Pancreas (tissue), 10 donors: ENCODE results near the gene SRMS. TPM values are rescaled to one million over a fixed set of nuclear protein-coding genes. Genes with fewer than 3 reads are reported as not detected.

Experiments used
- ATAC-seq, 4 donors: fragments of 200-7000 bp; cut with Tn5 transposase; one replicate each; pipeline versions ENCODE4 v1.8.0 to v1.9.1; 2020; ENCODE audit warnings: mild to moderate bottlenecking in 4 of 4, moderate library complexity in 4 of 4
- DNase-seq, 6 donors: peaks; one replicate each; pipeline ENCODE4 v3.0.0-alpha.2; 2020
- FAIRE-seq: peaks from 2 replicates; lab custom pipeline; 2012; peaks lifted over from hg19 to GRCh38; lab: Jason Lieb, UNC
- H3K27ac ChIP-seq, 4 donors: fragments of 200-600 bp; sonication (generic); 1 replicate in 3 of 4; 2 replicates in 1 of 4; pipeline versions ENCODE4 v1.5.0 to v1.8.0; 2020
- H3K27me3 ChIP-seq, 4 donors: fragments of 200-600 bp; one replicate each; pipeline ENCODE4 v1.8.0; 2021
- H3K36me3 ChIP-seq, 3 donors: fragments of 200-600 bp; sonication (generic) in 1 of 3; one replicate each; pipeline versions ENCODE4 v1.5.0 to v1.8.0; 2020 to 2021
- H3K4me1 ChIP-seq, 3 donors: fragments of 200-600 bp; one replicate each; pipeline ENCODE4 v1.8.0; 2021
- H3K4me3 ChIP-seq, 4 donors: fragments of 200-600 bp; sonication (generic) in 2 of 4; one replicate each; pipeline versions ENCODE4 v1.5.0 to v1.8.0; 2020 to 2021
- H3K9me3 ChIP-seq, 4 donors: fragments of 200-600 bp; one replicate each; pipeline ENCODE4 v1.8.0; 2021
- WGBS, 2 donors: extraction: QIAGEN DNeasy Blood & Tissue Kit; methylation state at CpG; one replicate each; pipeline ENCODE4 v1.1.7; 2013; 5-methylcytosine and 5-hydroxymethylcytosine counted together
- intact Hi-C, 3 donors: fragments of 100-400 bp; cut with DNase I; formaldehyde crosslinking; loops; one replicate each; pipeline versions ENCODE4 v1.11.1 to v1.14.2; 2022
- polyA plus RNA-seq, 2 donors: library from polyadenylated mRNA; stranded (reverse); fragments of 200-250 nt; gene quantifications; one replicate each; pipeline ENCODE4 v1.2.3, GENCODE V29; 2013
- total RNA-seq, 6 donors: library from RNA; stranded (reverse); fragmentation: NEBNext Ultra II Directional in 4 of 6; extraction: Animal tissue kit (Norgen Biotek cat#: 25700) in 4 of 6; gene quantifications; one replicate each; pipeline versions ENCODE4 v1.2.1 to v1.2.4, GENCODE V29; 2021 to 2023
- TF ChIP-seq, protein P1 (sequence below), 4 donors: fragments of 200-600 bp; sonication (generic) in 3 of 4; IDR thresholded peaks; one replicate each; pipeline versions ENCODE4 v1.5.0 to v1.8.0; 2021; ENCODE audit warnings: antibody characterized with exemption in 4 of 4
- donor health status: healthy with polysubstance abuse.
- donor health status: DM: no; HTN: no; CAD: no; lungs with moderate emphysema.
- donor health status: DM: no; HTN: no; CAD: no.
- donor health status: control.
- donor health status: control.
- donor health status: Bipolar disorder and iron deficiency.
- donor health status: DM: yes; HTN: yes; CAD: no.
- donor health status: DM: no; HTN: no; CAD: no.
- donor health status: DM: no; HTN: no; CAD: no.
- donor health status: DM: yes; HTN: yes; CAD: no.

Gene SRMS
- total and polyA plus RNA-seq, 8 donors: not detected

DNA sequence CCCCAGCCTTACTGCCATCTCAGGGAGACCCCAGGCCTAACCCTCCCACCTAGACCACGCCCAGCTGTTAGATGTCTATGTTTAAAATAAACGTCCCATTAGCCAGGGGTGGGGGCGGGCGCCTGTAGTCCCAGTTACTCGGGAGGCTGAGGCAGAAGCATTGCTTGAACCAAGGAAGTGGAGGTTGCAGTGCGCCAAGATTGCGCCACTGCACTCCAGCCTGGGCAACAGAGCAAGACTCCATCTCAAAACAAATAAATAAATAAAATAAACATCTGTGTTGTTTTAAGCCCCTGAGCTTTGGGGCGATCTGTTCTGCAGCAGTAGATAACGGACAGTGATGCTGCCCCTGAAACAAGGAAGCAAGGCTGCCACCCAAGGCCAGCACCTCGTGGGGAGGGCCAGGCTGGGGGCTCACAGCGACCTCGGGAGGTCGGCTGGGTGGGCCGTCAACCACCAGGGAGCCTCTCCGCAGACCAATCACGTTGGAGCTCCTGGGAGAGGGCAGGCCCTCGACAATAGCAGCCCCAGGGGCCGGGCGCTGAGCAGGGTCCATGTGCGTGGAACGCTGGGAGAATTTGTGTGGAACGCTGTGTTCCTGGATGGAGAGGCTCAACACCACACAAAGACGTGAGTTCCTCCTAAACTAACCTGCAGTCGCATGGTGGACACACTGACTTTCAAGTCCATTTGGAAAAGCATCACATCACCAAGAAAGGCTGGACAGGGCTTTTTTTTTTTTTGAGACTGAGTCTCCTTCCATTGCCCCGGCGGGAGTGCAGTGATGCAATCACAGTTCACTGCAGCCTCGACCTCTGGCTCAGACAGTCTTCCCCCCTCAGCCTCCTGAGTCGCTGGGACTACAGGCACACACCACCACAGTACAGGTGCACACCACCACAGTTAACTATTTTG, 27.5 kb upstream of the SRMS start:
- DNase-seq (peak in 1 of 6 donors; percentile 55), FAIRE-seq (no peak), ATAC-seq (no peak)
- 62 to 66% methylated on average over 28 of the region's 28 CpGs for WGBS, 2 donors
- no peaks in the 10 kb centered on the region for H3K9me3 ChIP-seq
- no peak overlapping the region for H3K27ac ChIP-seq
- intact Hi-C loops: no loop called here
- peaks cover 0 to 8% (median 7%) of the 10 kb centered on the region in 3 donors for H3K4me1 ChIP-seq
- H3K27me3 ChIP-seq: no peaks in the 10 kb centered on the region
- no peaks in the 10 kb centered on the region for H3K36me3 ChIP-seq
- H3K4me3 ChIP-seq: peak overlapping the region in 1 of 4 donors; percentile 73
- TF ChIP-seq, protein P1, sequence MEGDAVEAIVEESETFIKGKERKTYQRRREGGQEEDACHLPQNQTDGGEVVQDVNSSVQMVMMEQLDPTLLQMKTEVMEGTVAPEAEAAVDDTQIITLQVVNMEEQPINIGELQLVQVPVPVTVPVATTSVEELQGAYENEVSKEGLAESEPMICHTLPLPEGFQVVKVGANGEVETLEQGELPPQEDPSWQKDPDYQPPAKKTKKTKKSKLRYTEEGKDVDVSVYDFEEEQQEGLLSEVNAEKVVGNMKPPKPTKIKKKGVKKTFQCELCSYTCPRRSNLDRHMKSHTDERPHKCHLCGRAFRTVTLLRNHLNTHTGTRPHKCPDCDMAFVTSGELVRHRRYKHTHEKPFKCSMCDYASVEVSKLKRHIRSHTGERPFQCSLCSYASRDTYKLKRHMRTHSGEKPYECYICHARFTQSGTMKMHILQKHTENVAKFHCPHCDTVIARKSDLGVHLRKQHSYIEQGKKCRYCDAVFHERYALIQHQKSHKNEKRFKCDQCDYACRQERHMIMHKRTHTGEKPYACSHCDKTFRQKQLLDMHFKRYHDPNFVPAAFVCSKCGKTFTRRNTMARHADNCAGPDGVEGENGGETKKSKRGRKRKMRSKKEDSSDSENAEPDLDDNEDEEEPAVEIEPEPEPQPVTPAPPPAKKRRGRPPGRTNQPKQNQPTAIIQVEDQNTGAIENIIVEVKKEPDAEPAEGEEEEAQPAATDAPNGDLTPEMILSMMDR (IDR thresholded peaks at IDR 0.05): no peak

DNA sequence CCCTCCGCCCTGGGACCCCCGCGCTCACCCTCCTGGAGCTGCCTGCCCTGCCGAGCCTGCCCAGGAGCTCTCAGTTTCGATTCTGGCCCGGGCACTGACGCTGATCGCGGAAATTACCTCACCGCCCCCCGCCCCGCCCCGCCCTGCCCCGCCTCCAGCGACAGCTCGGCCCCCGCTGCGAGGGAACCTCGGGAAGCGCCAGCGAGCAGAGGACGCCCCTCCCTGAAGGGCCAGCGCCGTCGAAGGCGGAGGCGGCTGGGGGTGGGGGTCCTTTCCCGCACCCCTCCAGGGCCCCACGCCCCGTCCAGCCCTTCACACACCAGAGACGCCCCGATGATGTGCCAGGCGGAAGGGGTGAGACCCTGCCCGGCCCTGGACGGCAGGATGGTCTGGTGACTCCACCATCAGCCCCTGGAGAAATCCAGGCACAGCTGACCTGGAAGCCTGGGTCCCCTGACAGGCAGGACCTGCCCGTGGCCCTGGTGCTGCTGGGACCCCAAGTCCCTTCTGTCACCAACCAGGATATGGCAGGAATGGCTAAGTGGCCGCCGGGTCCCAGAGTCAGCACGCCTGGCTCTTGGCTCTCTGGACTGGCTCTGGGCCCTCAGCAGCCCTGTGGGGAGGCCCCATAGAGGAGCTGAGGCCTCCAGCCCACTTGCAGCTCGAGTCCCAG, 26.7 kb upstream of the SRMS start, which contains the start of gene HELZ2:
HELZ2 (minus strand) TSS at position 84 of the 673 bp plus-strand sequence. CDS start 1,854 bp downstream, outside the sequence.
- H3K27me3 ChIP-seq: no peaks in the 10 kb centered on the region
- no peak for FAIRE-seq
- peaks cover 0 to 8% (median 7%) of the 10 kb centered on the region in 3 donors for H3K4me1 ChIP-seq
- peak within 1 kb of the TSS; percentile 73 to 98 (median 76) for H3K4me3 ChIP-seq
- peak; percentile 71 to 90 (median 79) for DNase-seq
- WGBS, 2 donors: 6 to 12% methylated on average over 24 to 40 of the region's 40 CpGs
- intact Hi-C loops: no loop called here
- peak; percentile 89 to 94 (median 93) for ATAC-seq
- no peaks in the 10 kb centered on the region for H3K36me3 ChIP-seq
- H3K27ac ChIP-seq: peak within 1 kb of the TSS; percentile 35 to 58 (median 56)
- no peaks in the 10 kb centered on the region for H3K9me3 ChIP-seq
- TF ChIP-seq, protein P1 (IDR thresholded peaks at IDR 0.05): no peak

DNA sequence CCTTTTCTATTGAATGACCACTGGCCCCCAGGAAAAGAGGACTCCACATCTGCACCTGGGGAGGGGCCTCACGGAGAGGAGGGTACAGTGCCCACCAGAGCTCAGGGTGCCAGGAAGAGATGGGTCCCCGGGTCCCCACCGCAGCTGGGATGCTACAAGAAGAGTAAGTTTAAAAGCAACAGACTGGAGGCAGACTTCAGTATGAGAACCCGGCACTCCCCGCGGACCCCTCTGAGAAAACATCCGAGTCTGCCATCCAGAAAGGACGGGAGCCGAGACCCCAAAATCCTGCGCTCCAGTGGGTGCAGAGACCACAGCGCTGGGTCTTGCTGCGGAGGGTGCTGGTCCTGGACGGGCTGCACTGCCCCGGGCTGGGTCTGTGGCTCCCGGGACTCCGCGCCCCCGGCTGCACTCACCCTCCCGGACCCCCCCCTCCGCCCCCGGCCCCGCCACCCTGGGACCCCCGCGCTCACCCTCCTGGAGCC, 26.1 kb upstream of the SRMS start:
- DNase-seq: peak in 1 of 6 donors; percentile 53
- 2% methylated on average over 14 to 24 of the region's 24 CpGs for WGBS, 2 donors
- peak; percentile 22 to 41 (median 31) for ATAC-seq
- Histone ChIP-seq H3K27me3 (no peaks in the 10 kb centered on the region), H3K27ac (peak overlapping the region in 3 of 4 donors; percentile 53 to 58 (median 58)), H3K4me1 (peaks cover 0 to 8% (median 7%) of the 10 kb centered on the region in 3 donors), H3K36me3 (no peaks in the 10 kb centered on the region), H3K4me3 (peak overlapping the region; percentile 73 to 98 (median 76)), H3K9me3 (no peaks in the 10 kb centered on the region)
- intact Hi-C loops: no loop called here
- FAIRE-seq: no peak
- TF ChIP-seq, protein P1 (IDR thresholded peaks at IDR 0.05): no peak

DNA sequence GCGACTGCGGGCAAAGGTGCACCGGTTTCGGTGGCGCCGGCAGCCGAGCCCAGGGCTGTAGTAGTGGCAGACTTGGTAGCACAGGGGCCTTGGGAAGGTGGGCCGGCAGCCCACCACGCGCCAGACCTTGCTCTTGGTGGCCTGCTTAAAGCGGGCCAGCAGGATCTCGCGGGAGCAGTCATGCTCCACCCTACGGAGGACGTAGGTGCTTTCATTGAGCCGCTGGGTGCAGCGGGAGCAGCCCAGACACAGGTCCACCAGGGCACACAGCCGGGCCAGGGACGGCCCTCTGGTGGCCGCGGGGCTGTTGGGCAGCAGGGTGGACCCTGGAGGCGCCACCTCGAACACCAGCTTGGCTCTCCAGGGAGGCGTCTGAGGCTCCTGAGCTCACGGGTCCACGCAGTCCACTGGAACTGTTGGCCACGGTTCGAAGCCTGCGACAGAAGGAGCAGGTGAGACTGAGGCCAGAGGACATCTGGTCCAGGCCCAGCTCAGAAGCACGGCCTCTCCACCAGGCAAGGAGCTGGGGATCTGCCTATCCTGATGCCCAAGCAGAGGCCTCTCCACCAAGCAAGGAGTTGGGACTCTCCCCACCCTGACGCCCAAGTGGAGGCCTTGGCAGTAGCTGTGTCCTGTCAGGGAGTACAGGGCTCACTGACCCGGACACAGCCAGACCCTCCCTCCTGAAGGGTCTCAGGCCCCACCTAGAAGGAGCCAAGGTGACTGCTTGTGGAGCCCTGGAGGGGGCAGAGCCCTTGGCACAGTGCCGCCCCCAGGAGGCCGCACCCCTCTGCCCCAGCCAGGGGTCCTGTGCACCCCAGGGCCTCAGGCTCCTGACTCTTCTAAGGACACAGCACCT, 25.5 kb upstream of the SRMS start:
- Histone ChIP-seq H3K36me3 (no peaks in the 10 kb centered on the region), H3K27ac (no peak overlapping the region), H3K4me1 (peaks cover 0 to 8% (median 7%) of the 10 kb centered on the region in 3 donors), H3K9me3 (no peaks in the 10 kb centered on the region), H3K27me3 (no peaks in the 10 kb centered on the region), H3K4me3 (peak overlapping the region; percentile 73 to 98 (median 76))
- DNase-seq (peak in 2 of 6 donors; percentile 39 to 74), ATAC-seq (peak in 3 of 4 donors; percentile 3 to 7 (median 5)), FAIRE-seq (no peak)
- intact Hi-C loops: no loop called here
- TF ChIP-seq, protein P1 (IDR thresholded peaks at IDR 0.05): no peak
- WGBS, 2 donors: 86 to 87% methylated on average over 34 of the region's 34 CpGs
